ENCODE measurements around the gene PRR7.

Gene PRR7

GRCh38 chr5:177497292-177498012 is 50.8 kb downstream of the PRR7 start, which contains the start of gene PDLIM7:
Gene PDLIM7, minus strand, starts transcription at chr5:177497604. Its CDS starts 1,092 bp downstream, at chr5:177496512.
- peak; percentile 88 to 90 for DNase-seq (ENCODE audit: low read depth in 1 of 2, low spot score in 1 of 2)

- no peak for DNase-seq (ENCODE audit: low read depth in 1 of 2, low spot score in 1 of 2)
Observed at GRCh38 chr5:177498013-177498787, 51.6 kb downstream of the PRR7 start.

- no peak for DNase-seq (ENCODE audit: low read depth in 1 of 2, low spot score in 1 of 2)
Observed at GRCh38 chr5:177499842-177500241, 53.2 kb downstream of the PRR7 start.

DNA sequence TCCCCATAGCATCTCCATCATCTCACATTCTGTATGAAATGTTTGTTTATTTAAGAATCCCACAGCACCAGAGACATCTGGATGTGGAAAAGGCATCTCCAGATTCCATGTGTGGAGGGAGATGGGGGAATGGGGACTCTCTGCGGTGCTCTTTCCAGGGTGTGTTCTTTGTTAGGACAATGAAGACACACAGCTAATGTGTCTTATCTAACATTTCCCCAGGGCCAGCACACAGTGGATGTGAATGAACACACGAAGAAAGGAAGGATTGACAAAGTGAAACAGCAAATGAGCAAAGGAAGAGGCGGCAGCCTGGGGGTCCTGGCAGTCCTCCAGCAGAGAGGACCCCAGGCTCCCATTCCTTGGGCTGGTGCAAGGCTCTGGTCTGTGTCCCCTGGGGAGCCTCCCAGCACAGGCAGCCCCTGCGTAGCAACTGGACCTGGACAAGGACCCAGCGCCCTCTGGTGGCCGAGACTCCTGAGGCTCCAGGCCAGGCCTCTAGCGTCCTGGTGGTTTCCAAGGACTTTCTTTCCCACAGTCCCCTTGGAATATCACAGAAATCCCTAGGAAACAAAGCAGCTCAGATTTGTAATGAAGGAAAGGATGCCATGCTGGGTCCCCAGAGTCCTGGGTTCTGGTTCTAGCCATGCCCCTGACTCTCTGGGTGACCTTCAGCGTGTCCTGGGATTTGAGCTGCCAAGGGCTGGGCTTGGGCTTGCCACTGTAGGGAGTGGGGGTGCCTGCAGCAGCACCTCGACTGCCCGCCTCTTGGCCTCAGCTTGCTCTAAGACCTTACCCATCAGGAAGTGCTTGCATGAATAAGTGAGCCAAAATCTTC is 54.3 kb downstream of the PRR7 start:
- DNase-seq (ENCODE audit: low read depth in 1 of 2, low spot score in 1 of 2), result peak; percentile 74 to 75

- DNase-seq (ENCODE audit: low read depth in 1 of 2, low spot score in 1 of 2), result no peak
Observed at GRCh38 chr5:177501874-177502678, 55.5 kb downstream of the PRR7 start.

GRCh38 chr5:177502886-177503285 is 56.3 kb downstream of the PRR7 start:
- DNase-seq (ENCODE audit: low read depth in 1 of 2, low spot score in 1 of 2), result no peak

- DNase-seq (ENCODE audit: low read depth in 1 of 2, low spot score in 1 of 2), result no peak
Observed at GRCh38 chr5:177503351-177504085, 56.9 kb downstream of the PRR7 start.

DNA sequence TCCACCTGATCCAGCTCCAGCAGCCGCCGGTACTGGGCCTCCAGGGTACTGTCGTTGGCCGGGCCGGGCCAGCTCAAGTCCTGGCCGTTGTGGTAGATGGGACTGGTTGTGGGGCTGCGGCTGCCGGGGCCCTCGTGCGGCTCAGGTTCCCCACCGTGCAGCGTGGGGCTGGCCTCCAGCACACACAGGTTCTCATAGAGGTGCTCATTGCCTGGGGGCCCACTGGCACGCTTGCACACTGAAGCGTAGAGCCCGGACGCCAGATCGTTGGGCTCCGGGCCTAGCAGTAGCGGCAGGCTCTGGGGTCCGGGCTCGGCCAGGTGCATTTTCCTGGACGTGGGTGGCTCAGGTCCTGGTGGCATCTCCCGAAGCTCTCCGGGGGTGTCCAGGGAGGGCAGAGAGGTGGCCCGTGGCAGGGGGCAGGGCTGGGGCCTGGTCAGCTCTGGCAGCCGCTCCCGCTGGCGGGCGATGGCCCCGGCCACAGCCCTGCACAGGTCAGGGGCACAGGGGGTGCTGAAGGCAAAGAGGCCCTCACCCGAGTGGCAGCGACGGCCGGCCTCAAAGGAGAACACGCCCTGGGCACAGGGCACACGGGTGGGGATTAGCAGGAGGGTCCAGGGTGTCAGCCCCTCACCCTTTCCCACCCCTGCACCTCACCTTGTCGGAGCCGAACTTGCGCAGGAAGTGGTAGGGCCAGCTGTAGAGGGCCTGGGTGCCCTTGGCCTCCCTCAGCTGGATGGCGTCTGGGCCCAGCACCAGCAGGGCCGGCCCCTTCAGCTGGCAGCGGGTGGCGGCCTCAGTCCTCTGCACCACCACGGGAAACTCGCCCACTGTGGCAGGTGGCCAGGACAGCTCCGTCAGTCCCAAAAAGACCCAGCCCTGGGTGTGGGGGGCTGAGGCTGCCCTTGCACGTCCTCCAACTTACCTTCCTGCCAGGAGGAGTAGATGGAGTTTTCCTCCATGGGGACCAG is 57.8 kb downstream of the PRR7 start:
- no peak for DNase-seq (ENCODE audit: low read depth in 1 of 2, low spot score in 1 of 2)

DNA sequence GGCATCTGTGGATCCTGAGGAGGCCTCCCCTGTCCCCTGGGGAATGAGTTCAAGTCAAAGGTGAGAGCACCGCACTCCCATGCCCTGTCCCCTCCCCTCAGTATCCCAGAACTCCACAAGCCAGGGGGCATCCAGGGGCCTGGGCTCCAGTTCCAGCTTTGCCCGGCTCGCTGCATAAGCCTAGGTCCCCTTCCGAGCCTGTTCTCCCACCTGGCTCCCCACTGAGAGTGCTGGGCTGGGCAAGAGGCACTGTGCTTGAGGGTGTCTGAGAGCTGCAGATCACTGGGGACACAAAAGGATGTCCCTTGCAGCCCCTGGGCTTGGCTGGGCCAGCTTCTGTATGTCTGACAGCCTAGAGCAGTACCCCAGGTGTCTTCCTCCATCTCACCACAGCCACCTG is 58.5 kb downstream of the PRR7 start:
- DNase-seq (ENCODE audit: low read depth in 1 of 2, low spot score in 1 of 2), result no peak
